HG03521 (cell line): Measurements from ENCODE around the gene BOK.
"Not testable (repeated sequence)": the region's sequence is repeated elsewhere in the genome, so short reads cannot be mapped to it uniquely, and the experiment has no call there.

ENCODE experiments used
- ATAC-seq: cut with Tn5 transposase; IDR thresholded peaks from one replicate; pipeline ENCODE4 v1.9.1; 2021; ENCODE audit warnings: mild to moderate bottlenecking, moderate library complexity; ENCODE audit not compliant: unreplicated experiment

The BOK gene

DNA sequence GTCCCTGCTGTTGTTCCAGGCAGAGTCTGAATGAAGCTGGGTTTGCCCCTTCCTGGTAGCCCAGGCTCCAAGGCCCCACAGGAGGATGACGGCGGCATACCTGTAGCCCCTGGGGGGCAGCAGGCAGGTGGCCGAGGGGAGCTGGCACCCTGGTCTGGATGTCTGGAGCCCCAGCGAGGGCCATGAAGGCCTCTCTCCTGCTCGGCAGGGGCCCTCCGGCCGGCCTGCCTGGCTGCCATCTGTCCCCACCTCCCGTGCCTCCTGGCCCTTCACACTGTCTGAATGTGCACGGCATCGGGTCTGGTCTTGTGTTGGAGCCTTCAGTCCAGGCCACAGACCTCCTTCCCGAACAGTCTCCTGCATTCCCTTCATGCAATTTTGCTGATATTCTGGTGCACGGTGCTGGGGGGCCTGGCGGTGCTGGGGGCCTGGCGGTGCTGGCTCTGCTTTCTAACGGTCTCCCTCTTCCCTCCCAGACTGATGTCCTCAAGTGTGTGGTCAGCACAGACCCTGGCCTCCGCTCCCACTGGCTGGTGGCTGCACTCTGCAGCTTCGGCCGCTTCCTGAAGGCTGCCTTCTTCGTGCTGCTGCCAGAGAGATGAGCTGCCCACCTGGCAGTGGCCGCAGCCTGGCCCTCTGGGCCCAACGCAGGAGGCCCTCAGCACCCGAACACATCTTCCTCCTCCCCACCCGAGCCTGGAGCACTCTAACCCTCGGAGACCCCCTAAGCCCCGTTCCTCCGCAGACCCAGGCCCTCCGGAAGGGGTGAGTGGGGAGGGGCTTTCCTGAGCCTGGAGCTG, 13.5 kb downstream of the BOK start:
- ATAC-seq, result no peak

- ATAC-seq, result not testable (repeated sequence)
These were observed 14.5 kb downstream of the BOK start for GRCh38 chr2:241572915-241573651.

DNA sequence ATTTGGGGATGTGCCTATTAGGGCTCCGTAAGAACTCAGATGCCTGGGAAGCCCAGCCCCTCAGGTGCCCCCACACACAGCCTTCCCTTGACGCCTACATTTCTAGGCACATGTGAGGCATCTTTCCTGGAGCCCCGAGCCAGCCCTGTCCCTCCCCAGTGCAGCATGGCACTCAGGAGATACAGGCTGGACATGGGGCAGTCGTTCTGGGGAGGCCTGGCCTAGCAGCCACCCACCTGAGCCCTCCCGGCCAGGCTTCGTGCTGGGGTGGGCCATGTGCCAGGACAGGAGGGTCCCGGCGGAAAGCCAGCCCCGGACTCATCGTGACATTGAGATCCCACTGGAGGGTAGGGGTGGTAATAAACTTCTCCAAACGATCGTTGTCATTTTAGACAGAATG, 15.2 kb downstream of the BOK start:
- ATAC-seq, result no peak

GRCh38 chr2:241574911-241575623, 16.5 kb downstream of the BOK start:
- ATAC-seq, result no peak

- no peak for ATAC-seq
These were observed 17.2 kb downstream of the BOK start for GRCh38 chr2:241575624-241576292.

- ATAC-seq, result no peak
These were observed 17.7 kb downstream of the BOK start for GRCh38 chr2:241576293-241576654.

DNA sequence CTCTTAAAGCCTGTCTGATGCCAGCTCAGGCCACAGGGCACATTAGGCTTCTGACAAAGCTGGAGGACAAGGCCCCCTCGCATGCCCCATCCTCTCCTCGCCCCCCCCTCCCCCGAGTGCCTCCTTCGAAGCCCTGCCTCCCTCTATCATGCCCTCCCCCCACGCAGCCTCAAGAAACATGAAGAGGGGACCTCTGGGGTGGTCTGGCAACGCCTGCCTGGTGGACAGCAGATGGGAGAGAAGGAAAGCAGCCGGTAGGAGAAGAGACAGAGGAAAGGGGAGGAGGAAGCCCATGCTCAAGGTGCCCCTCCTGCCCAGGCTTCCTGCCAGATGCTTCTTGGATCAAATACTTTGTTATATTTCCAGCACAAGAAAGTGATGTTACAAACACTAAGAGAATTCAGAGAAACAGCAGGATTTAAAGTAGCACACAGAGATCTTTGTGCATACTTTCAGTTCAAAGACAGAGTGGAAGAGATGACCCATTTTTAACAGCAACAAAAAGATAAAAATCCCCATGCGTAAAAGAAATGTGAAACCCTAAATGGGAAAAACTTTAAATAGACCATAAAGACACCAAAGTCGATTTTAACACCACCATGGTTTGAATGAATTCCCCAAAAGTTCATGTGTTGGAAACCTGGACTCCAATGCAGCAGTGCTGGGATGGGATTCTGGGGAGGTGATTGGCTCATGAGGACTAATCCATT, 19.0 kb downstream of the BOK start:
- ATAC-seq, result no peak

- no peak for ATAC-seq
These were observed 20.7 kb downstream of the BOK start for GRCh38 chr2:241579281-241579680.

- no peak for ATAC-seq
These were observed 23.8 kb downstream of the BOK start for GRCh38 chr2:241582328-241582727.

DNA sequence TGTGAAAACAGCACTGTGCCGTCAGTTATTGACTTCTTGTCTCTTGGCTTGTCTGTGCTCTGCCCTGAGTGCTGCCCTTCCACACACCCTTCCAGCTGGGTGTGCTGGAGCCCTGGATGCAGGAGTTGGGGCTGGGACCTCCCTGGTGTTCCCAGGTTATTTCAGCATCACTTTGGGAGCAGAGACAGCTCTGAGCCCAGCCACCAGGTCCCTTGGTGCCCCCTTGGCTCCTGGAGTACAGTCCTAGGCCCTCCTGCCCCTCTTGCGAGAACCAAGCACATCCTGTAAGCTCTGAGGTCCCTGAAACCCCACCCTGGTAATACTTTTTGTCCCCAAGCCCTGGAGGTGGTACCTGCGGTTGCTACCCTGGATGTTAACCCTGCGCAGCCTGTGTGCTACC, 24.3 kb downstream of the BOK start:
- ATAC-seq, result no peak

GRCh38 chr2:241584436-241584835, 25.9 kb downstream of the BOK start:
- no peak for ATAC-seq

GRCh38 chr2:241586564-241587264, 28.2 kb downstream of the BOK start:
- ATAC-seq, result no peak

- ATAC-seq, result not testable (repeated sequence)
These were observed 31.3 kb downstream of the BOK start for GRCh38 chr2:241589863-241590262.

DNA sequence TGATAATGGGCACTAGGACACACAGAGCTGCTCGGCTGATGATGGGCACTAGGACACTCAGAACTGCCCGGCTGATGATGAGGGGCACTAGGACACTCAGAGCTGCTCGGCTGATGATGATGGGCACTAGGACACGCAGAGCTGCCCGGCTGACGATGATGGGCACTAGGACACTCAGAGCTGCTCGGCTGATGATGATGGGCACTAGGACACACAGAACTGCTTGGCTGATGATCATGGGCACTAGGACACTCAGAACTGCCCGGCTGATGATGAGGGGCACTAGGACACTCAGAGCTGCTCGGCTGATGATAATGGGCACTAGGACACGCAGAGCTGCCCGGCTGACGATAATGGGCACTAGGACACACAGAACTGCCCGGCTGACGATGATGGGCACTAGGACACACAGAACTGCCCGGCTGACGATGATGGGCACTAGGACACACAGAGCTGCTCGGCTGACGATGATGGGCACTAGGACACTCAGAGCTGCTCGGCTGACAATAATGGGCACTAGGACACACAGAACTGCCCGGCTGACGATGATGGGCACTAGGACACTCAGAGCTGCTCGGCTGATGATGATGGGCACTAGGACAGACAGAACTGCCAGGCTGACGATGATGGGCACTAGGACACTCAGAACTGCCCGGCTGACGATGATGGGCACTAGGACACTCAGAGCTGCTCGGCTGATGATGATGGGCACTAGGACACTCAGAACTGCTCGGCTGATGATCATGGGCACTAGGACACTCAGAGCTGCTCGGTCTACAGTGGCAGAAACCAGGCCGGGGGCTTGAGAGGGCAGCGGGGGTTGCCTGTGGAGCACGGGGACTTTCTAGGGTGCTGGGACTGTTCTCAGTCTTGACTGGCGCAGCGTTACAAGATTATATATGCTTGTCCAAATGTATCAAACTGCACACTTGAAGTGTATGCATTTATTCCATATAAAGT, 32.2 kb downstream of the BOK start:
- not testable (repeated sequence) for ATAC-seq

DNA sequence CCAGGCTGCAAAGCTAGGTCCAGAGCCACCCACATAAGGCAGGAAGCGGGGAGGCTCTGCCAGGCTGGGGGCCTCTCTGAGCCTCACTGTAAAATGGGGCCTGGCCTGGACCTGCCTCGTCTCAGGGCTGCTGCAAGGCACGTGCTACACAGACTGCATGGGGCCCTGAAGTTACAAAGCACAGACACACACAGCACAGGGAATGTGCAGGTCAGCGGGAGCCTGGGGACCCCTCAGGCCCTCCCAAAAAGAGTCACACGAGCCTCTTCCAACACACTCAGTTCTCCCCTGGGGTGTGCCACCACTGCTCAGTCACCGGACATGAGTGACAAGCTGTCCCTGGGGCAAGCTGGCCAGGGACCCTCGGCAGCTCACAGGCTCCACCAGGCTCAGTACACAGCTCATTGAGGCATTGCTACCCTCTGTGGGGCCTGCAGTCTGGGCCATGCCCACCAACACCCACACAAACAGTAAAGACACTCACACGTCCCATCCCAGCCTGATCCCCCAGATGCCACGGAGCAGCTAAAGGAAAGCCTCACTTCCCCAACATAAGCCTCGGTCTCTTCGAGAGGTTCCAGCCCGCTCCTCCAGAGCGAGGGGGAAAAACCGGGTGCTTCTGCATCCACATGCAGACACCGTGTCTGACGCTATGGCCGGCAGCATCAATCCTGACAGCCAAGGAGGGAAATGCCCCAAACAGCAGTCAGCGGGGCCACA, 33.7 kb downstream of the BOK start:
- no peak for ATAC-seq

DNA sequence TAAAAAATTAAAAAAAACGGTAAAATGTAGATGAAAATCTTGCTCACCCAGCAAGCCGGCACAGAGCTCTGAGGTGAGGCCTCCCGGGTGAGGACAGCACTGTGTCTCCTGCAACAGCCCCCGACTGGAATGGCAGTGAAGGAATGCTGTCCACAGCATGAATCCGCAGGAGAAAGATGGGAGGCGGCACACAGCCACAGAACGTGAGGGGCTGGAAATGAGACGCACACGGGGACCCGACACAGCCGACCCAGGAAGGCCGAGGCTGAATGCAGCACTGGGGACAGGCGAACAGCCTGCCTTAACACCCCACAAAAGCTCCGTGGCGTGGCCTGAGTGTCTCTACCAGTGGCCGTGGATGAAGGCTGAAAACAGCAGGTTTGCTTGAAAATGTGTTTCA, 34.7 kb downstream of the BOK start:
- no peak for ATAC-seq

DNA sequence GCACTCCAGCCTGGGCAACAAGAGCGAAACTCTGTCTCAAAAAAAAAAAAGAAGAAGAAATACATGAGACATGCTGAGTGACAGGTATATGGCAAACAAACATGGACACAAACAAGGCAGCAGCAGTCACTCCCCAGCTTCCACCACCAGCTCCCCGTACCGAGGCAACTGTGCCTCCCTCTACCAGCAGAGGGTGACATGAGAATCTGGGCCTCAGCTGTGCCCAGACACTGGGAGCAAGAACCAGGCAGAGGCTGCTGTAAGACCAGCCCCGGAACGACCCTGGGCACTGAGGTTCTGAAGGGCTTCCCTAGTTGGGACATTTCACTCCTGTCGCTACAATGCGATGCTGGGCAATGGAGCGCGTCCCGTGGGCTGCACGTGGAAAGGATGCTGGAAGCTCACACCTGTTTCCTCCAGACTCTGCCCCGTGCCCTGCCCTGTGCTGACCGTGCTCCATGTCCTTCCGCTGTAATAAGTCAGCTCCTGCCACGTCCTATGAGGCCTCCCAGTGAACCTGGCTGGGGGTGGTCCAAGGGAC, 37.1 kb downstream of the BOK start:
- ATAC-seq, result no peak

GRCh38 chr2:241597561-241597960, 39.0 kb downstream of the BOK start:
- ATAC-seq, result no peak
